WTC11 (cell line): ENCODE measurements around the gene DNLZ. TPM values are rescaled to one million over a fixed set of nuclear protein-coding genes. Genes with fewer than 3 reads are reported as not detected.

Experiments
- ATAC-seq: fragments of 200-7000 bp; cut with Tn5 transposase; 2 replicates; pipeline ENCODE4 v1.10.0; 2021; ENCODE audit warnings: mild to moderate bottlenecking, moderate library complexity
- CTCF ChIA-PET: fragments of 300-600 bp; sonication (Branson Sonifier 250); formaldehyde crosslinking; loops from one replicate; lab custom pipeline; 2021; ENCODE audit warnings: antibody characterized with exemption; lab: Charles Lee
- POLR2A ChIA-PET: fragments of 350-600 bp; sonication (Branson Sonifier 250); formaldehyde crosslinking; loops from one replicate; lab custom pipeline; 2021; ENCODE audit warnings: antibody characterized with exemption; lab: Charles Lee
- DNase-seq: peaks from one replicate; pipeline ENCODE4 v3.0.0; 2021; ENCODE audit warnings: low spot score
- H3K27ac Mint-ChIP-seq: 2 replicates; pipeline ENCODE4 v1.8.0; 2021; ENCODE audit warnings: mixed read lengths
- H3K27me3 Mint-ChIP-seq: 2 replicates; pipeline ENCODE4 v1.8.0; 2021; ENCODE audit warnings: low read depth, mild to moderate bottlenecking, moderate library complexity, mixed read lengths
- H3K36me3 Mint-ChIP-seq: 2 replicates; pipeline ENCODE4 v1.8.0; 2021; ENCODE audit warnings: mixed read lengths
- H3K4me1 Mint-ChIP-seq: 2 replicates; pipeline ENCODE4 v1.8.0; 2022; ENCODE audit warnings: mixed read lengths
- H3K4me3 Mint-ChIP-seq: 2 replicates; pipeline ENCODE4 v1.8.0; 2021; ENCODE audit warnings: mild to moderate bottlenecking, moderate library complexity, mixed read lengths
- H3K9me3 Mint-ChIP-seq: 2 replicates; pipeline ENCODE4 v1.8.0; 2021; ENCODE audit warnings: mixed read lengths
- CTCF ChIP-seq: fragments of 200-600 bp; IDR thresholded peaks from 2 replicates; pipeline ENCODE4 v1.8.0; 2022; ENCODE audit warnings: antibody characterized with exemption
- EMX1 ChIP-seq: fragments of 250-450 bp; sonication (Bioruptor Pico); IDR thresholded peaks from 2 replicates; pipeline ENCODE4 v1.8.0; 2021; ENCODE audit warnings: mild to moderate bottlenecking
- GRHL2 ChIP-seq: fragments of 250-450 bp; sonication (Bioruptor Pico); IDR thresholded peaks from 2 replicates; pipeline ENCODE4 v1.8.0; 2022; ENCODE audit warnings: mild to moderate bottlenecking, moderate library complexity; ENCODE audit not compliant: insufficient replicate concordance, severe bottlenecking
- HMGXB4 ChIP-seq: sonication (generic); formaldehyde crosslinking; IDR thresholded peaks from 2 replicates; pipeline ENCODE4 v1.8.1; 2023; ENCODE audit warnings: mild to moderate bottlenecking, moderate library complexity, missing genetic modification reagents
- PRRX2 ChIP-seq: fragments of 250-450 bp; sonication (Bioruptor Pico); IDR thresholded peaks from 2 replicates; pipeline ENCODE4 v1.8.0; 2021; ENCODE audit warnings: mild to moderate bottlenecking
- ZNF232 ChIP-seq: sonication (generic); formaldehyde crosslinking; IDR thresholded peaks from 2 replicates; pipeline ENCODE4 v1.8.0; 2022; ENCODE audit warnings: mild to moderate bottlenecking, missing genetic modification reagents
- ZNF317 ChIP-seq: sonication (generic); formaldehyde crosslinking; IDR thresholded peaks from 2 replicates; pipeline ENCODE4 v1.8.1; 2023; ENCODE audit warnings: low read depth, mild to moderate bottlenecking, moderate library complexity, missing genetic modification reagents, borderline replicate concordance
- ZNF423 ChIP-seq: fragments of 250-450 bp; sonication (Bioruptor Pico); IDR thresholded peaks from 2 replicates; pipeline ENCODE4 v2.1.2; 2022; ENCODE audit warnings: mild to moderate bottlenecking, moderate library complexity
- total RNA-seq: library from RNA; stranded (reverse); gene quantifications from 3 replicates; pipeline ENCODE4 v1.2.3, GENCODE V29; 2021
- TF ChIP-seq, protein P1 (sequence below): sonication (generic); formaldehyde crosslinking; IDR thresholded peaks from 2 replicates; pipeline ENCODE4 v1.8.0; 2022; ENCODE audit warnings: mild to moderate bottlenecking, missing genetic modification reagents
- TF ChIP-seq, protein P2 (sequence below): fragments of 250-450 bp; sonication (Bioruptor Pico); conservative IDR thresholded peaks from 2 replicates; pipeline ENCODE4 v1.9.0; 2021; ENCODE audit warnings: mild to moderate bottlenecking
- TF ChIP-seq, protein P3 (sequence below): fragments of 250-450 bp; sonication (Bioruptor Pico); IDR thresholded peaks from 2 replicates; pipeline ENCODE4 v1.9.0; 2021; ENCODE audit warnings: mild to moderate bottlenecking, borderline replicate concordance
- TF ChIP-seq, protein P4 (sequence below): sonication (generic); formaldehyde crosslinking; conservative IDR thresholded peaks from 2 replicates; pipeline ENCODE4 v1.8.1; 2023; ENCODE audit warnings: mild to moderate bottlenecking, low read depth, missing genetic modification reagents, moderate library complexity

DNLZ gene
- total RNA-seq, 1 experiment from 2014 or later = 17.2 TPM

GRCh38 chr9:136349546-136349945 is 14.0 kb downstream of the DNLZ start (continued):
- TF ChIP-seq, protein P1, sequence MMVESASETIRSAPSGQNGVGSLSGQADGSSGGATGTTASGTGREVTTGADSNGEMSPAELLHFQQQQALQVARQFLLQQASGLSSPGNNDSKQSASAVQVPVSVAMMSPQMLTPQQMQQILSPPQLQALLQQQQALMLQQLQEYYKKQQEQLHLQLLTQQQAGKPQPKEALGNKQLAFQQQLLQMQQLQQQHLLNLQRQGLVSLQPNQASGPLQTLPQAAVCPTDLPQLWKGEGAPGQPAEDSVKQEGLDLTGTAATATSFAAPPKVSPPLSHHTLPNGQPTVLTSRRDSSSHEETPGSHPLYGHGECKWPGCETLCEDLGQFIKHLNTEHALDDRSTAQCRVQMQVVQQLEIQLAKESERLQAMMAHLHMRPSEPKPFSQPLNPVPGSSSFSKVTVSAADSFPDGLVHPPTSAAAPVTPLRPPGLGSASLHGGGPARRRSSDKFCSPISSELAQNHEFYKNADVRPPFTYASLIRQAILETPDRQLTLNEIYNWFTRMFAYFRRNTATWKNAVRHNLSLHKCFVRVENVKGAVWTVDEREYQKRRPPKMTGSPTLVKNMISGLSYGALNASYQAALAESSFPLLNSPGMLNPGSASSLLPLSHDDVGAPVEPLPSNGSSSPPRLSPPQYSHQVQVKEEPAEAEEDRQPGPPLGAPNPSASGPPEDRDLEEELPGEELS (CRISPR knock-in tag) = no peak
- TF ChIP-seq, protein P2, sequence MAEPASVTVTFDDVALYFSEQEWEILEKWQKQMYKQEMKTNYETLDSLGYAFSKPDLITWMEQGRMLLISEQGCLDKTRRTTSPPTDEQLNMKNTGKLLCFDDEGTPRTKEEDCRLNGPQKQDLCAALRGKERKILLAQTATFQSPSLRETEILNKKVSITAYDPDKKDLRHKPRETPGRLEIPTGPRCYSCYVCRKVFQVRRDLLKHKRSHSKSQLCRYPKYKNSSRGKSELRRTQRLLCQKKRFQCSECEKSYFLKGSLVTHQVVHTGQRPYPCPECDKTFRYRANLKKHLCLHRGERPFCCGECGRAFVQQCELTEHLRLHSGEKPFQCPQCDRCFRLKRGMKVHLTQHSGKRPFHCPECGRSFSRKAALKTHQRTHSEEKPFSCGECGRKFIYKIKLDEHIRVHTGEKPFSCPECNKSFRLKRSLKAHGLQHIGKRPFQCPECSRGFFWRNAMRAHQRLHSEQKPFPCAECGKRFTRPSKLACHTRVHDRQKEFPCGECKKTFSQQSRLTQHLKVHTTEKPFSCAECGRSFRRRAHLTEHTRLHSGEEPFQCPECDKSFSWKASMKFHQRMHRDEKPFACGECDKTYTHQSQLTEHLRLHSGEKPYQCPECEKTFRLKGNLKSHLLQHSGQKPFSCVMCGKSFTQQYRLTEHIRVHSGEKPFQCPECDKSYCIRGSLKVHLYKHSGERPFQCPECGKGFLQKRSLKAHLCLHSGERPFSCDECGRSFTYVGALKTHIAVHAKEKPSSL (CRISPR knock-in tag) = no peak
- TF ChIP-seq PRRX2 (no peak), HMGXB4 (CRISPR knock-in tag) (no peak), ZNF232 (no peak)
- TF ChIP-seq, protein P3, sequence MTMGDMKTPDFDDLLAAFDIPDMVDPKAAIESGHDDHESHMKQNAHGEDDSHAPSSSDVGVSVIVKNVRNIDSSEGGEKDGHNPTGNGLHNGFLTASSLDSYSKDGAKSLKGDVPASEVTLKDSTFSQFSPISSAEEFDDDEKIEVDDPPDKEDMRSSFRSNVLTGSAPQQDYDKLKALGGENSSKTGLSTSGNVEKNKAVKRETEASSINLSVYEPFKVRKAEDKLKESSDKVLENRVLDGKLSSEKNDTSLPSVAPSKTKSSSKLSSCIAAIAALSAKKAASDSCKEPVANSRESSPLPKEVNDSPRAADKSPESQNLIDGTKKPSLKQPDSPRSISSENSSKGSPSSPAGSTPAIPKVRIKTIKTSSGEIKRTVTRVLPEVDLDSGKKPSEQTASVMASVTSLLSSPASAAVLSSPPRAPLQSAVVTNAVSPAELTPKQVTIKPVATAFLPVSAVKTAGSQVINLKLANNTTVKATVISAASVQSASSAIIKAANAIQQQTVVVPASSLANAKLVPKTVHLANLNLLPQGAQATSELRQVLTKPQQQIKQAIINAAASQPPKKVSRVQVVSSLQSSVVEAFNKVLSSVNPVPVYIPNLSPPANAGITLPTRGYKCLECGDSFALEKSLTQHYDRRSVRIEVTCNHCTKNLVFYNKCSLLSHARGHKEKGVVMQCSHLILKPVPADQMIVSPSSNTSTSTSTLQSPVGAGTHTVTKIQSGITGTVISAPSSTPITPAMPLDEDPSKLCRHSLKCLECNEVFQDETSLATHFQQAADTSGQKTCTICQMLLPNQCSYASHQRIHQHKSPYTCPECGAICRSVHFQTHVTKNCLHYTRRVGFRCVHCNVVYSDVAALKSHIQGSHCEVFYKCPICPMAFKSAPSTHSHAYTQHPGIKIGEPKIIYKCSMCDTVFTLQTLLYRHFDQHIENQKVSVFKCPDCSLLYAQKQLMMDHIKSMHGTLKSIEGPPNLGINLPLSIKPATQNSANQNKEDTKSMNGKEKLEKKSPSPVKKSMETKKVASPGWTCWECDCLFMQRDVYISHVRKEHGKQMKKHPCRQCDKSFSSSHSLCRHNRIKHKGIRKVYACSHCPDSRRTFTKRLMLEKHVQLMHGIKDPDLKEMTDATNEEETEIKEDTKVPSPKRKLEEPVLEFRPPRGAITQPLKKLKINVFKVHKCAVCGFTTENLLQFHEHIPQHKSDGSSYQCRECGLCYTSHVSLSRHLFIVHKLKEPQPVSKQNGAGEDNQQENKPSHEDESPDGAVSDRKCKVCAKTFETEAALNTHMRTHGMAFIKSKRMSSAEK = no peak

DNA sequence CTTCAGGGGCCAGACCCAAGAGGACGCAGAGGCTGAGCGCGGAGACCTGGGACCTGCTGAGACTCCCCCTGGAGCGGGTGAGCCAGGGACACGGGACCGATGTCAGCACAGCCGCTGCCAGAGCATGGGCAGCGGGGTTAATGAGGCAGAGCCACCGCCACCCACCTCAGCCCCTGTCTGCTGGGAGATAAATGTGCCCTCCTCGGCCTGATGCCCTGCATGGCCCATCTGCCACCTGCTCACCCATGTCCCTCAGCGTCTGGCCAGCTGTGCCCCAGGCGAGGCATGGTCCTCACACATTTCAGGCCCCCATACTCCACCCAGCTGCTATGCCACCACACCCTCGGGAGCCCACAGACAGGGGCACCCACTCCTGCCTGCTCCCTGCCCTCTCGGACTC is 14.9 kb downstream of the DNLZ start:
- no peaks in the 10 kb centered on the region for H3K27me3 Mint-ChIP-seq
- no peak overlapping the region for H3K4me3 Mint-ChIP-seq
- no peaks in the 10 kb centered on the region for H3K9me3 Mint-ChIP-seq
- no peaks in the 10 kb centered on the region for H3K36me3 Mint-ChIP-seq
- H3K4me1 Mint-ChIP-seq = no peaks in the 10 kb centered on the region
- no peak for ATAC-seq
- no peak overlapping the region for H3K27ac Mint-ChIP-seq
- DNase-seq = no peak
- POLR2A ChIA-PET = no interaction called here
- CTCF ChIA-PET = interaction anchor here (0.6 to 1.1 kb wide), 2 partner anchors 14 to 1065 kb away, joined by 3 to 5 read pairs; no protein-coding TSS in a partner anchor
- TF ChIP-seq ZNF423 (CRISPR knock-in tag) = no peak
- no peak for TF ChIP-seq GRHL2
- TF ChIP-seq, protein P3 = no peak
- TF ChIP-seq CTCF = no peak
- TF ChIP-seq, protein P4, sequence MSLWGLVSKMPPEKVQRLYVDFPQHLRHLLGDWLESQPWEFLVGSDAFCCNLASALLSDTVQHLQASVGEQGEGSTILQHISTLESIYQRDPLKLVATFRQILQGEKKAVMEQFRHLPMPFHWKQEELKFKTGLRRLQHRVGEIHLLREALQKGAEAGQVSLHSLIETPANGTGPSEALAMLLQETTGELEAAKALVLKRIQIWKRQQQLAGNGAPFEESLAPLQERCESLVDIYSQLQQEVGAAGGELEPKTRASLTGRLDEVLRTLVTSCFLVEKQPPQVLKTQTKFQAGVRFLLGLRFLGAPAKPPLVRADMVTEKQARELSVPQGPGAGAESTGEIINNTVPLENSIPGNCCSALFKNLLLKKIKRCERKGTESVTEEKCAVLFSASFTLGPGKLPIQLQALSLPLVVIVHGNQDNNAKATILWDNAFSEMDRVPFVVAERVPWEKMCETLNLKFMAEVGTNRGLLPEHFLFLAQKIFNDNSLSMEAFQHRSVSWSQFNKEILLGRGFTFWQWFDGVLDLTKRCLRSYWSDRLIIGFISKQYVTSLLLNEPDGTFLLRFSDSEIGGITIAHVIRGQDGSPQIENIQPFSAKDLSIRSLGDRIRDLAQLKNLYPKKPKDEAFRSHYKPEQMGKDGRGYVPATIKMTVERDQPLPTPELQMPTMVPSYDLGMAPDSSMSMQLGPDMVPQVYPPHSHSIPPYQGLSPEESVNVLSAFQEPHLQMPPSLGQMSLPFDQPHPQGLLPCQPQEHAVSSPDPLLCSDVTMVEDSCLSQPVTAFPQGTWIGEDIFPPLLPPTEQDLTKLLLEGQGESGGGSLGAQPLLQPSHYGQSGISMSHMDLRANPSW = no peak
- no peak for TF ChIP-seq EMX1 (CRISPR knock-in tag)
- no peak for TF ChIP-seq ZNF317 (CRISPR knock-in tag)
- TF ChIP-seq, all 79 proteins: peak for 0
